PC-9 (cell line): ENCODE results near the gene LRG1.

Experiments
- CTCF ChIP-seq: fragments of 200-600 bp; sonication (generic); conservative IDR thresholded peaks from 2 replicates; pipeline ENCODE4 v1.6.1; 2017; ENCODE audit warnings: mixed run types, antibody characterized with exemption, mild to moderate bottlenecking, moderate library complexity
- EZH2 ChIP-seq: fragments of 200-600 bp; sonication (generic); IDR thresholded peaks from 2 replicates; pipeline ENCODE4 v1.8.0; 2017; ENCODE audit warnings: antibody characterized with exemption, low read depth

GRCh38 chr19:4557144-4557970 lies 17.5 kb upstream of the LRG1 start:
- TF ChIP-seq CTCF = no peak
- no peak for TF ChIP-seq EZH2
